WERI-Rb-1 (cell line): ENCODE results near the gene PRRT4.

Experiments used
- DNase-seq: peaks from one replicate; pipeline ENCODE4 v3.0.0-alpha.2; 2020
- H3K27ac ChIP-seq: fragments of 250-450 bp; sonication (Bioruptor Pico); 2 replicates; pipeline ENCODE4 v1.5.1; 2020; ENCODE audit warnings: mild to moderate bottlenecking, moderate library complexity
- H3K27me3 ChIP-seq: fragments of 250-450 bp; sonication (Bioruptor Pico); 2 replicates; pipeline ENCODE4 v1.5.1; 2021; ENCODE audit warnings: mild to moderate bottlenecking, low read depth, moderate library complexity; ENCODE audit not compliant: insufficient read depth, severe bottlenecking
- H3K36me3 ChIP-seq: fragments of 250-450 bp; sonication (Bioruptor Pico); 2 replicates; pipeline ENCODE4 v1.5.1; 2020; ENCODE audit warnings: mild to moderate bottlenecking, moderate library complexity
- H3K4me3 ChIP-seq: 2 replicates; pipeline ENCODE4 v1.5.1; 2011; ENCODE audit warnings: low read depth, mild to moderate bottlenecking, control low read depth, low read length
- H3K9me3 ChIP-seq: fragments of 250-450 bp; sonication (Bioruptor Pico); 2 replicates; pipeline ENCODE4 v1.5.1; 2021; ENCODE audit warnings: mild to moderate bottlenecking, moderate library complexity; ENCODE audit not compliant: severe bottlenecking
- TF ChIP-seq, protein P1 (sequence below): IDR thresholded peaks from 2 replicates; pipeline ENCODE4 v1.5.1; 2011; ENCODE audit warnings: low read depth, mild to moderate bottlenecking, control low read depth, inconsistent platforms, low read length

Gene PRRT4

DNA sequence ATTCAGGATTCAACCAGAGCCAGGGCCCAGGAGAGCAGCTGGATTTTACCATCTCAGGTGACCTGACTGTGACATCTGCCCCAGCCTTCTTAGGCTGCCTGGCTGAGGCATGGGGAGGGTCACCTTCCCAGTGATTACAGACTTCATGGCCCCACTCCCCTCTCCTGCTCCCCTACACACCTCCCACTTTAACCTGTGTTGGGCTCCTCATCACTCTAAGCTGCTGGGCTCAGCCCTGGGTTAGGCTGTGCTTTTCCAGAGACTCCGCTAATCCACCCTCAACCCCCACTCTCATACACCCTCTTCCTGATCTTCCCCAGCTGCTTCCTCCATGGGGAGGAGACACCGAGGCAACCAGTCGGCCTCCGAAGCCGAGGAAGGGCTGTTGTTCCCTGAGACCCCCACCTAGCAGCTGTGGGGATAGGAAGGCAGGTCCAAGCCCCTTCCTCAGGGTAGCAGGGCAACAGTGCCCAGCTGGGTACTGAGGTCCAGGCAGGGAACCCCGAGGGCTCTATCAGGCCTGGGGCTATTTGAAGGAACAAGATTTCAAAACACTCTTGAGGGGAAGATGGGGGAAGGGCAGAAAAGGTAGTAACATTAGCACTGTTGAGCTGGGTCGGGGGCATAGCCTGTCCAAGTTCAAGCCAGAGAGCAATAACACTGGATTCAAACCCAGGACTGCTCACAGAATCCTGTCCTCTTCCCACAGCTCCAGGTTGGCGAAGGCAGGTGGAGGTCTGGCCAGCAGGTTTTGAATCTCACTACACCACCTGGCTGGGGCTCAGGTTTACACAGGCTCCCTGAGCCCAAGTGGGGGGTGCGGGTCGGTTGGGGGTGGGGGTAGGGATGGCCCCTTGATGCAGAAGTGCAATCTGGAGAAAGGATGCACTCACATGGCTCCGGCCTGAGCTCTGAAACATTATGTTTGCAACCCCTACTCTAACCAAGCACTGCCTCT is 46.5 kb upstream of the PRRT4 start:
- H3K36me3 ChIP-seq, result peaks cover 2% of the 10 kb centered on the region
- H3K27me3 ChIP-seq, result no peaks in the 10 kb centered on the region
- no peaks in the 10 kb centered on the region for H3K9me3 ChIP-seq
- H3K4me3 ChIP-seq, result peak overlapping the region; percentile 43
- H3K27ac ChIP-seq, result peak overlapping the region; percentile 95
- peak; percentile 94 for DNase-seq
- TF ChIP-seq, protein P1, sequence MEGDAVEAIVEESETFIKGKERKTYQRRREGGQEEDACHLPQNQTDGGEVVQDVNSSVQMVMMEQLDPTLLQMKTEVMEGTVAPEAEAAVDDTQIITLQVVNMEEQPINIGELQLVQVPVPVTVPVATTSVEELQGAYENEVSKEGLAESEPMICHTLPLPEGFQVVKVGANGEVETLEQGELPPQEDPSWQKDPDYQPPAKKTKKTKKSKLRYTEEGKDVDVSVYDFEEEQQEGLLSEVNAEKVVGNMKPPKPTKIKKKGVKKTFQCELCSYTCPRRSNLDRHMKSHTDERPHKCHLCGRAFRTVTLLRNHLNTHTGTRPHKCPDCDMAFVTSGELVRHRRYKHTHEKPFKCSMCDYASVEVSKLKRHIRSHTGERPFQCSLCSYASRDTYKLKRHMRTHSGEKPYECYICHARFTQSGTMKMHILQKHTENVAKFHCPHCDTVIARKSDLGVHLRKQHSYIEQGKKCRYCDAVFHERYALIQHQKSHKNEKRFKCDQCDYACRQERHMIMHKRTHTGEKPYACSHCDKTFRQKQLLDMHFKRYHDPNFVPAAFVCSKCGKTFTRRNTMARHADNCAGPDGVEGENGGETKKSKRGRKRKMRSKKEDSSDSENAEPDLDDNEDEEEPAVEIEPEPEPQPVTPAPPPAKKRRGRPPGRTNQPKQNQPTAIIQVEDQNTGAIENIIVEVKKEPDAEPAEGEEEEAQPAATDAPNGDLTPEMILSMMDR, result no peak

- no peak overlapping the region; the same call in 1 of the 2 replicates for H3K4me3 ChIP-seq
- no peak for DNase-seq
Observed at GRCh38 chr7:128407233-128407589, 45.7 kb upstream of the PRRT4 start.

GRCh38 chr7:128406314-128407232 is 45.1 kb upstream of the PRRT4 start:
- H3K4me3 ChIP-seq, result peak overlapping the region; percentile 13
- no peaks in the 10 kb centered on the region for H3K9me3 ChIP-seq
- peak overlapping the region; percentile 95 for H3K27ac ChIP-seq
- DNase-seq, result no peak
- H3K36me3 ChIP-seq, result peaks cover 12% of the 10 kb centered on the region
- TF ChIP-seq, protein P1, result no peak
- H3K27me3 ChIP-seq, result no peaks in the 10 kb centered on the region

More at GRCh38 chr7:128407233-128407589, 45.7 kb upstream of the PRRT4 start:
- H3K27me3 ChIP-seq, result no peaks in the 10 kb centered on the region
- peak overlapping the region; percentile 95 for H3K27ac ChIP-seq
- H3K36me3 ChIP-seq, result peaks cover 8% of the 10 kb centered on the region
- no peaks in the 10 kb centered on the region for H3K9me3 ChIP-seq
- TF ChIP-seq, protein P1, result no peak

DNA sequence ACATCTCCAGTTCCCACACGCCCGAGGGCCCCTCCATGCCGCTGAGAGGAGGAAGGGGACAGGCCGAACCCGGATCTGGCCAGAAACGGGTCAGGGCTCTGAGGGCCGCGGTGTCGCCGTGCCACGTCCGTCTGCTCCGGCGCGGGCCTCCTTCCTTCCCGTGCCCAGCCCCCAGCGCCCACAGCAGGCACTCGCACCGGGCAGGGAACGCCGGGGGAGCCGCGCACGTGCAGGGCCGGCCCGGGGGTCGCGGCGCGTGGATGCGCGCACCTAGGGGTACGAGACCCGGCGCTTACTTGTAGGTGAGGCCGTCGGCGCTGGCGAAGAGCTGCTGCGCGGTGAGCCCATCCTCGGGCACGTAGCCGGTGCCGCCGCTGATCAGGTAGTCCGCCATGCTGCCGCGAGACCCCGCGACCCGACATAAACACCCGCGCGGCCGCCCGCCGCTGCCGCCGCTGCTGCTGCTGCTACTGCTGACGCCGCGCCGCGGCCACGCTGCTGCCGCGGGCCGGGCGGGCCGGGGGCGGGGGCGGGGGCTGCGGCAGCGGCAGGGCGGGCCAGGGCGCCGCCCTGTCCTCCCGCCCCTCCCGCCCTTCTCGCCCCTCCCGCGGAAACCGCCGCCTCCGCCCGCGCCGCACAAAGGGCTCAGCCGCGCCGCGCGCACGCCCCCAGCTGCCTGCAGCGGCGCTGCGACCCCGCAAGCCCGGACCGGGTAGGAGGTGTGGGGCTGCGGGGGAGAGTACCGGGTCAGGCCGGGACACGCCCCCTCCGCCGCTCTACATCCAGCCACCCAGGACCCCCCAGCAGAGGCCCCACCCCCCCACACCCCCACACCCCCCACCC is 44.2 kb upstream of the PRRT4 start:
- TF ChIP-seq, protein P1, result no peak
- Histone ChIP-seq H3K36me3 (peaks cover 21% of the 10 kb centered on the region), H3K27me3 (no peaks in the 10 kb centered on the region), H3K27ac (peak overlapping the region; percentile 69), H3K4me3 (peak overlapping the region; percentile 40), H3K9me3 (no peaks in the 10 kb centered on the region)
- peak; percentile 53 for DNase-seq

- H3K27ac ChIP-seq, result peak overlapping the region; percentile 69
Observed at GRCh38 chr7:128404886-128405470, 43.5 kb upstream of the PRRT4 start.

More at GRCh38 chr7:128404886-128405470, 43.5 kb upstream of the PRRT4 start:
- Histone ChIP-seq H3K36me3 (peaks cover 28% of the 10 kb centered on the region), H3K27me3 (no peaks in the 10 kb centered on the region), H3K9me3 (no peaks in the 10 kb centered on the region), H3K4me3 (peak overlapping the region; percentile 40)
- TF ChIP-seq, protein P1, result no peak
- DNase-seq, result peak; percentile 14
